ENCODE measurements around the gene SH2B3. TPM values are rescaled to one million over a fixed set of nuclear protein-coding genes. Genes with fewer than 3 reads are reported as not detected.

SH2B3 gene
- total and polyA plus RNA-seq, 9 of the 15 experiments (the other 6 are each of a cell fraction or from before 2014, with no cell fraction given) = 10.8 to 75.3 (median 37.4) TPM

GRCh38 chr12:111409780-111410430 lies 4.2 kb downstream of the SH2B3 start (continued):
- TF ChIP-seq NFATC3 (IDR thresholded peaks at IDR 0.05) (no peak), BCLAF1 (IDR thresholded peaks at IDR 0.05; ENCODE audit: borderline replicate concordance in 1 of 2, control insufficient read depth in 1 of 2, low read depth in 2 of 2, low read length in 1 of 2) (no peak), HINFP (tag; conservative IDR thresholded peaks at IDR 0.05; ENCODE audit: low read depth) (no peak), PML (IDR thresholded peaks at IDR 0.05; ENCODE audit: low read length) (peak; percentile 3; the same call in 1 of the 2 replicates), PURB (CRISPR knock-in tag; IDR thresholded peaks at IDR 0.05; ENCODE audit: low read depth) (no peak), LARP7 (IDR thresholded peaks at IDR 0.05) (no peak), ZNF239 (CRISPR knock-in tag; IDR thresholded peaks at IDR 0.05) (no peak), BHLHE40 (IDR thresholded peaks at IDR 0.05; ENCODE audit: low read length) (peak; percentile 25; the same call in 1 of the 2 replicates), SRSF1 (IDR thresholded peaks at IDR 0.05; ENCODE audit: low read depth, low read length) (no peak), ZNF318 (IDR thresholded peaks at IDR 0.05; ENCODE audit: borderline replicate concordance in 1 of 2, low read depth in 1 of 2) (peak in 1 of 2 experiments; percentile 25; a peak in 1 of 4 replicates)
